Measurements from ENCODE around the gene FGGY. TPM values are rescaled to one million over a fixed set of nuclear protein-coding genes. Genes with fewer than 3 reads are reported as not detected.

FGGY gene
- total RNA-seq, 1 donor from 2014 or later: 9.0 TPM

GRCh38 chr1:59276439-59276851 lies 20.4 kb upstream of the FGGY start:
- no peak for TF ChIP-seq CTCF (IDR thresholded peaks at IDR 0.05)
- Mint-ChIP-seq H3K27ac (ENCODE audit: unreplicated experiment) (no peak overlapping the region), H3K4me1 (ENCODE audit: low read depth) (peaks cover 26% of the 10 kb centered on the region), H3K9me3 (ENCODE audit: low read depth) (no peaks in the 10 kb centered on the region), H3K4me3 (ENCODE audit: unreplicated experiment) (no peak overlapping the region), H3K27me3 (ENCODE audit: low read depth) (no peaks in the 10 kb centered on the region), H3K36me3 (ENCODE audit: low read depth) (no peaks in the 10 kb centered on the region)
- DNase-seq (ENCODE audit: low spot score): no peak

- no peaks in the 10 kb centered on the region for H3K27me3 Mint-ChIP-seq (ENCODE audit: low read depth)
- no peak for TF ChIP-seq CTCF (IDR thresholded peaks at IDR 0.05)
- H3K36me3 Mint-ChIP-seq (ENCODE audit: low read depth): no peaks in the 10 kb centered on the region
- H3K27ac Mint-ChIP-seq (ENCODE audit: unreplicated experiment): no peak overlapping the region
- H3K4me1 Mint-ChIP-seq (ENCODE audit: low read depth): peaks cover 11% of the 10 kb centered on the region
- no peak overlapping the region for H3K4me3 Mint-ChIP-seq (ENCODE audit: unreplicated experiment)
- no peaks in the 10 kb centered on the region for H3K9me3 Mint-ChIP-seq (ENCODE audit: low read depth)
- DNase-seq (ENCODE audit: low spot score): no peak
Observed at GRCh38 chr1:59278780-59279354, 18.0 kb upstream of the FGGY start.

GRCh38 chr1:59279645-59280044 lies 17.2 kb upstream of the FGGY start:
- Mint-ChIP-seq H3K27ac (ENCODE audit: unreplicated experiment) (no peak overlapping the region), H3K4me1 (ENCODE audit: low read depth) (peaks cover 11% of the 10 kb centered on the region), H3K4me3 (ENCODE audit: unreplicated experiment) (no peak overlapping the region), H3K9me3 (ENCODE audit: low read depth) (no peaks in the 10 kb centered on the region), H3K27me3 (ENCODE audit: low read depth) (no peaks in the 10 kb centered on the region), H3K36me3 (ENCODE audit: low read depth) (no peaks in the 10 kb centered on the region)
- no peak for DNase-seq (ENCODE audit: low spot score)
- TF ChIP-seq CTCF (IDR thresholded peaks at IDR 0.05): no peak

GRCh38 chr1:59282951-59283350 lies 13.9 kb upstream of the FGGY start:
- Mint-ChIP-seq H3K27ac (ENCODE audit: unreplicated experiment) (no peak overlapping the region), H3K36me3 (ENCODE audit: low read depth) (peaks cover 2% of the 10 kb centered on the region), H3K4me3 (ENCODE audit: unreplicated experiment) (no peak overlapping the region), H3K9me3 (ENCODE audit: low read depth) (peaks cover 9% of the 10 kb centered on the region), H3K4me1 (ENCODE audit: low read depth) (peaks cover 4% of the 10 kb centered on the region), H3K27me3 (ENCODE audit: low read depth) (no peaks in the 10 kb centered on the region)
- DNase-seq (ENCODE audit: low spot score): no peak
- TF ChIP-seq CTCF (IDR thresholded peaks at IDR 0.05): no peak

GRCh38 chr1:59285691-59286090 lies 11.2 kb upstream of the FGGY start:
- Mint-ChIP-seq H3K4me1 (ENCODE audit: low read depth) (no peaks in the 10 kb centered on the region), H3K4me3 (ENCODE audit: unreplicated experiment) (no peak overlapping the region), H3K27me3 (ENCODE audit: low read depth) (no peaks in the 10 kb centered on the region), H3K36me3 (ENCODE audit: low read depth) (peaks cover 2% of the 10 kb centered on the region), H3K27ac (ENCODE audit: unreplicated experiment) (no peak overlapping the region), H3K9me3 (ENCODE audit: low read depth) (peaks cover 9% of the 10 kb centered on the region)
- no peak for DNase-seq (ENCODE audit: low spot score)
- no peak for TF ChIP-seq CTCF (IDR thresholded peaks at IDR 0.05)

All from chondrocyte (in vitro differentiated cells).